SK-N-SH treated with all-trans-retinoic acid at 6 μM for 48 hours (cell line): ENCODE data around the gene MRI1.

Experiments used
- ATAC-seq: fragments of 200-7000 bp; cut with Tn5 transposase; 3 replicates; pipeline ENCODE4 v1.9.1; 2020; ENCODE audit warnings: mild to moderate bottlenecking, moderate library complexity
- ARNTL ChIP-seq: fragments of 450-650 bp; formaldehyde crosslinking; IDR thresholded peaks from 2 replicates; pipeline ENCODE4 v1.5.0; 2020; ENCODE audit warnings: low read depth, mild to moderate bottlenecking, moderate library complexity, borderline replicate concordance
- CSDC2 ChIP-seq: fragments of 250-450 bp; sonication (Bioruptor Pico); IDR thresholded peaks from 2 replicates; pipeline ENCODE4 v1.5.0; 2020; ENCODE audit warnings: mild to moderate bottlenecking, moderate library complexity
- ESRRG ChIP-seq: fragments of 250-450 bp; sonication (Bioruptor Pico); IDR thresholded peaks from 2 replicates; pipeline ENCODE4 v1.6.1; 2021; ENCODE audit warnings: mild to moderate bottlenecking
- GLIS3 ChIP-seq: fragments of 250-450 bp; sonication (Bioruptor Pico); IDR thresholded peaks from 2 replicates; pipeline ENCODE4 v1.5.0; 2020; ENCODE audit warnings: mild to moderate bottlenecking, moderate library complexity
- ISL1 ChIP-seq: fragments of 250-450 bp; sonication (Bioruptor Pico); IDR thresholded peaks from 2 replicates; pipeline ENCODE4 v2.1.2; 2022; ENCODE audit warnings: mild to moderate bottlenecking, moderate library complexity
- OSR1 ChIP-seq: fragments of 250-450 bp; sonication (Bioruptor Pico); IDR thresholded peaks from 2 replicates; pipeline ENCODE4 v1.8.0; 2022; ENCODE audit warnings: moderate library complexity, mild to moderate bottlenecking, inconsistent platforms
- PPARA ChIP-seq: fragments of 250-450 bp; sonication (Bioruptor Pico); IDR thresholded peaks from 2 replicates; pipeline ENCODE4 v1.5.0; 2020; ENCODE audit warnings: mild to moderate bottlenecking, borderline replicate concordance
- SNAI2 ChIP-seq: fragments of 250-450 bp; sonication (Bioruptor Pico); IDR thresholded peaks from 2 replicates; pipeline ENCODE4 v1.5.0; 2020; ENCODE audit warnings: mild to moderate bottlenecking, moderate library complexity
- TCF4 ChIP-seq: fragments of 250-450 bp; sonication (Bioruptor Pico); IDR thresholded peaks from 2 replicates; pipeline ENCODE4 v1.8.0; 2021; ENCODE audit warnings: mild to moderate bottlenecking, moderate library complexity, borderline replicate concordance
- TOX ChIP-seq: fragments of 250-450 bp; sonication (Bioruptor Pico); IDR thresholded peaks from 2 replicates; pipeline ENCODE4 v1.8.0; 2021; ENCODE audit warnings: mild to moderate bottlenecking, moderate library complexity, borderline replicate concordance
- ZC3H10 ChIP-seq: fragments of 250-450 bp; sonication (Bioruptor Pico); IDR thresholded peaks from 2 replicates; pipeline ENCODE4 v1.5.1; 2021; ENCODE audit warnings: mild to moderate bottlenecking, moderate library complexity
- ZFP3 ChIP-seq: fragments of 250-450 bp; sonication (Bioruptor Pico); IDR thresholded peaks from 2 replicates; pipeline ENCODE4 v1.5.0; 2020; ENCODE audit warnings: mild to moderate bottlenecking, moderate library complexity
- ZFP30 ChIP-seq: fragments of 450-650 bp; formaldehyde crosslinking; IDR thresholded peaks from 2 replicates; pipeline ENCODE4 v1.5.0; 2022; ENCODE audit warnings: mild to moderate bottlenecking, moderate library complexity
- ZNF565 ChIP-seq: fragments of 450-650 bp; formaldehyde crosslinking; conservative IDR thresholded peaks from 2 replicates; pipeline ENCODE4 v1.5.0; 2020; ENCODE audit warnings: low read depth, mild to moderate bottlenecking, moderate library complexity
- ZNF70 ChIP-seq: fragments of 450-650 bp; formaldehyde crosslinking; IDR thresholded peaks from 2 replicates; pipeline ENCODE4 v1.5.0; 2020; ENCODE audit warnings: mild to moderate bottlenecking, moderate library complexity
- ZNF8 ChIP-seq: fragments of 450-650 bp; formaldehyde crosslinking; IDR thresholded peaks from 2 replicates; pipeline ENCODE4 v1.5.0; 2020; ENCODE audit warnings: mild to moderate bottlenecking, moderate library complexity
- TF ChIP-seq, protein P1 (sequence below): fragments of 250-450 bp; sonication (Bioruptor Pico); IDR thresholded peaks from 2 replicates; pipeline ENCODE4 v1.8.0; 2021; ENCODE audit warnings: low read depth, mild to moderate bottlenecking, moderate library complexity, borderline replicate concordance
- TF ChIP-seq, protein P2 (sequence below): fragments of 250-450 bp; sonication (Bioruptor Pico); IDR thresholded peaks from 2 replicates; pipeline ENCODE4 v1.5.1; 2020; ENCODE audit warnings: low read depth, mild to moderate bottlenecking, moderate library complexity
- TF ChIP-seq, protein P3 (sequence below): fragments of 250-450 bp; sonication (Bioruptor Pico); IDR thresholded peaks from 2 replicates; pipeline ENCODE4 v1.5.1; 2021; ENCODE audit warnings: mild to moderate bottlenecking, moderate library complexity
- TF ChIP-seq, protein P4 (sequence below): fragments of 250-450 bp; sonication (Bioruptor Pico); IDR thresholded peaks from 2 replicates; pipeline ENCODE4 v1.5.0; 2020; ENCODE audit warnings: mild to moderate bottlenecking, moderate library complexity

Gene MRI1

DNA sequence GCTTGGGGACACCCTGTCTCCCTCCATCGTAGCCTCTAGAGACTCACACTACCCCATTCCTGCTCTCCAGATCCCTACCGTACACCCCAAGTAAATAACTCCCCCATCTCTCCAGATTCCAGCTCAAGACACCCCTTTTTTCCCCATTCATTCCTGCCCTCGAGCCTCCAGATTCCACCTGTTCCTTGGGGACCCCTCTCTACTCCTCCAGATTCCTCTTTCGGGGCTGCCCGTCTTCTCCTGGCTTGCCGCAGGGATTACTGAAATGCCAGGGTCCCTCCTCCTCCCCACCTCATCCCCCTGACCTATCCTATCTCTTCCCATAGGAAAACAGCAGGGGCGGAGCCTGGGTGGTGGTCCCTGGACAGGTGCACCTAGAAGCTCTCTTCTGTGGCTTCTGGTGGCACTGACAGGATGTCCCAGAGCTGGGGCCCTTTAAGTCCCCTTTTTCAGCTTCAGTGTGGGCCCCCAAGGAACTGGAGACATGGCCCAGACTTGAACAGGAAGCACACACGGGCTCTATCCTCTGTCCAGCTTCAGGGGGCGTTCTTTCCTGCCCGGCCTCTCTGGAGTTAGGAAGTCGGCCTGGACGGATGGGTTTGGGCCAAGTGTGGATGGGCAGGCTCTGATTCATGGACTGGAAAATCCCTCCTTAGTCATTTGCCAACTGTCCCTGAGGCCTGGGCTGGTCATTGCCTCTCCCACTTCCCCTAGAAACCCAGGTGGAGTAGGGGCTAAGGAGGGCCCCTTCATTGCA, 32.2 kb downstream of the MRI1 start:
- ATAC-seq, result peak; percentile 65
- no peak for TF ChIP-seq PPARA
- no peak for TF ChIP-seq CSDC2 (CRISPR knock-in tag)
- no peak for TF ChIP-seq ZNF565 (CRISPR knock-in tag)
- TF ChIP-seq GLIS3 (CRISPR knock-in tag), result no peak
- TF ChIP-seq, protein P1, sequence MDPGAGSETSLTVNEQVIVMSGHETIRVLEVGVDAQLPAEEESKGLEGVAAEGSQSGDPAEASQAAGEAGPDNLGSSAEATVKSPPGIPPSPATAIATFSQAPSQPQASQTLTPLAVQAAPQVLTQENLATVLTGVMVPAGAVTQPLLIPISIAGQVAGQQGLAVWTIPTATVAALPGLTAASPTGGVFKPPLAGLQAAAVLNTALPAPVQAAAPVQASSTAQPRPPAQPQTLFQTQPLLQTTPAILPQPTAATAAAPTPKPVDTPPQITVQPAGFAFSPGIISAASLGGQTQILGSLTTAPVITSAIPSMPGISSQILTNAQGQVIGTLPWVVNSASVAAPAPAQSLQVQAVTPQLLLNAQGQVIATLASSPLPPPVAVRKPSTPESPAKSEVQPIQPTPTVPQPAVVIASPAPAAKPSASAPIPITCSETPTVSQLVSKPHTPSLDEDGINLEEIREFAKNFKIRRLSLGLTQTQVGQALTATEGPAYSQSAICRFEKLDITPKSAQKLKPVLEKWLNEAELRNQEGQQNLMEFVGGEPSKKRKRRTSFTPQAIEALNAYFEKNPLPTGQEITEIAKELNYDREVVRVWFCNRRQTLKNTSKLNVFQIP (CRISPR knock-in tag), result no peak
- no peak for TF ChIP-seq ARNTL (CRISPR knock-in tag)
- no peak for TF ChIP-seq ISL1 (CRISPR knock-in tag)
- no peak for TF ChIP-seq OSR1
- TF ChIP-seq, protein P2, sequence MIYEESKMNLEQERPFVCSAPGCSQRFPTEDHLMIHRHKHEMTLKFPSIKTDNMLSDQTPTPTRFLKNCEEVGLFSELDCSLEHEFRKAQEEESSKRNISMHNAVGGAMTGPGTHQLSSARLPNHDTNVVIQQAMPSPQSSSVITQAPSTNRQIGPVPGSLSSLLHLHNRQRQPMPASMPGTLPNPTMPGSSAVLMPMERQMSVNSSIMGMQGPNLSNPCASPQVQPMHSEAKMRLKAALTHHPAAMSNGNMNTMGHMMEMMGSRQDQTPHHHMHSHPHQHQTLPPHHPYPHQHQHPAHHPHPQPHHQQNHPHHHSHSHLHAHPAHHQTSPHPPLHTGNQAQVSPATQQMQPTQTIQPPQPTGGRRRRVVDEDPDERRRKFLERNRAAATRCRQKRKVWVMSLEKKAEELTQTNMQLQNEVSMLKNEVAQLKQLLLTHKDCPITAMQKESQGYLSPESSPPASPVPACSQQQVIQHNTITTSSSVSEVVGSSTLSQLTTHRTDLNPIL (CRISPR knock-in tag), result no peak
- TF ChIP-seq, protein P3, sequence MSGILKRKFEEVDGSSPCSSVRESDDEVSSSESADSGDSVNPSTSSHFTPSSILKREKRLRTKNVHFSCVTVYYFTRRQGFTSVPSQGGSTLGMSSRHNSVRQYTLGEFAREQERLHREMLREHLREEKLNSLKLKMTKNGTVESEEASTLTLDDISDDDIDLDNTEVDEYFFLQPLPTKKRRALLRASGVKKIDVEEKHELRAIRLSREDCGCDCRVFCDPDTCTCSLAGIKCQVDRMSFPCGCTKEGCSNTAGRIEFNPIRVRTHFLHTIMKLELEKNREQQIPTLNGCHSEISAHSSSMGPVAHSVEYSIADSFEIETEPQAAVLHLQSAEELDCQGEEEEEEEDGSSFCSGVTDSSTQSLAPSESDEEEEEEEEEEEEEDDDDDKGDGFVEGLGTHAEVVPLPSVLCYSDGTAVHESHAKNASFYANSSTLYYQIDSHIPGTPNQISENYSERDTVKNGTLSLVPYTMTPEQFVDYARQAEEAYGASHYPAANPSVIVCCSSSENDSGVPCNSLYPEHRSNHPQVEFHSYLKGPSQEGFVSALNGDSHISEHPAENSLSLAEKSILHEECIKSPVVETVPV (CRISPR knock-in tag), result no peak
- TF ChIP-seq, protein P4, sequence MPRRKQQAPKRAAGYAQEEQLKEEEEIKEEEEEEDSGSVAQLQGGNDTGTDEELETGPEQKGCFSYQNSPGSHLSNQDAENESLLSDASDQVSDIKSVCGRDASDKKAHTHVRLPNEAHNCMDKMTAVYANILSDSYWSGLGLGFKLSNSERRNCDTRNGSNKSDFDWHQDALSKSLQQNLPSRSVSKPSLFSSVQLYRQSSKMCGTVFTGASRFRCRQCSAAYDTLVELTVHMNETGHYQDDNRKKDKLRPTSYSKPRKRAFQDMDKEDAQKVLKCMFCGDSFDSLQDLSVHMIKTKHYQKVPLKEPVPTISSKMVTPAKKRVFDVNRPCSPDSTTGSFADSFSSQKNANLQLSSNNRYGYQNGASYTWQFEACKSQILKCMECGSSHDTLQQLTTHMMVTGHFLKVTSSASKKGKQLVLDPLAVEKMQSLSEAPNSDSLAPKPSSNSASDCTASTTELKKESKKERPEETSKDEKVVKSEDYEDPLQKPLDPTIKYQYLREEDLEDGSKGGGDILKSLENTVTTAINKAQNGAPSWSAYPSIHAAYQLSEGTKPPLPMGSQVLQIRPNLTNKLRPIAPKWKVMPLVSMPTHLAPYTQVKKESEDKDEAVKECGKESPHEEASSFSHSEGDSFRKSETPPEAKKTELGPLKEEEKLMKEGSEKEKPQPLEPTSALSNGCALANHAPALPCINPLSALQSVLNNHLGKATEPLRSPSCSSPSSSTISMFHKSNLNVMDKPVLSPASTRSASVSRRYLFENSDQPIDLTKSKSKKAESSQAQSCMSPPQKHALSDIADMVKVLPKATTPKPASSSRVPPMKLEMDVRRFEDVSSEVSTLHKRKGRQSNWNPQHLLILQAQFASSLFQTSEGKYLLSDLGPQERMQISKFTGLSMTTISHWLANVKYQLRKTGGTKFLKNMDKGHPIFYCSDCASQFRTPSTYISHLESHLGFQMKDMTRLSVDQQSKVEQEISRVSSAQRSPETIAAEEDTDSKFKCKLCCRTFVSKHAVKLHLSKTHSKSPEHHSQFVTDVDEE (CRISPR knock-in tag), result no peak
- TF ChIP-seq TOX, result no peak
- TF ChIP-seq SNAI2 (CRISPR knock-in tag), result no peak
- no peak for TF ChIP-seq ZFP3
- TF ChIP-seq ZC3H10 (CRISPR knock-in tag), result no peak
- no peak for TF ChIP-seq ZNF8 (CRISPR knock-in tag)

DNA sequence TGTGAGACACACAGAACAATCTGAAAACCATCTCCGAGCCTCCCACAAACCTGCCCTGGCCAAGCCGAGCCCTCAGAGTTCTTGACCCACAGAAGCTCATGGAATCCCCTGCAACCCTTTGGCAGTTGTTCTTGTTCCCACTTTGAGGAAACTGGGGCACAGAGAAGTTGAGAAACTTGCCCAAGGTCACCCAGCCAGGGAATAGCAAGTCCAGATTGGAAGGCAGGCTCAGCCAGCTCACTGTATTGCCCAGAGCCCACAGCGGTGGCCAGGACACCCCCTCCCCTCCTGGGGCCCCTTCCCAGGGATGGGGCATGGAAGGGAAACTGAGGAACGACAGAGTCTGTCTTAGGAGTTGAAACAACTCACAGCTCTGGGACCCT, 32.7 kb downstream of the MRI1 start:
- TF ChIP-seq ZFP30 (CRISPR knock-in tag) (no peak), ZNF565 (CRISPR knock-in tag) (no peak), GLIS3 (CRISPR knock-in tag) (no peak), ESRRG (CRISPR knock-in tag) (no peak)

DNA sequence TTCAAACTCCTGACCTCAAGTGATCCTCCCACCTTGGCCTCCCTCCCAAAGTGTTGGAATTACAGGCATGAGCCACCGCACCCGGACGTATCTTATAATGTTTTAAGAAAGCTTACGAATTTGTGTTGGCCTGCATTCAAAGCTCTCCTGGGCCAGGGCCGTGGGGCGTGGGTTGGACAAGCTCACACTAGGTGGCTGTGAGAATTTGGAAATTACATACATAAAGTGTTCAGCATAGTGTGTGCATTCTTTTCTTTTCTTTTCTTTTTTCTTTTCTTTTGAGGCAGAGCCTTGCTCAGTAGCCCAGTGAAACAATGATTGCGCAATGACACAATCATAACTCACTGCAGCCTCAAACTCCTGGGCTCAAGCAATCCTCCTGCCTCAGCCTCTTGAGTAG, 33.5 kb downstream of the MRI1 start:
- no peak for ATAC-seq
- TF ChIP-seq ZNF70 (CRISPR knock-in tag), result no peak
- TF ChIP-seq, protein P4 (CRISPR knock-in tag), result no peak
- TF ChIP-seq TCF4 (CRISPR knock-in tag), result no peak
- TF ChIP-seq, protein P1 (CRISPR knock-in tag), result no peak
- no peak for TF ChIP-seq TOX
- TF ChIP-seq, protein P2 (CRISPR knock-in tag), result no peak
- TF ChIP-seq ESRRG (CRISPR knock-in tag), result no peak
- no peak for TF ChIP-seq ISL1 (CRISPR knock-in tag)
- TF ChIP-seq CSDC2 (CRISPR knock-in tag), result no peak
- no peak for TF ChIP-seq PPARA
- TF ChIP-seq, protein P3 (CRISPR knock-in tag), result no peak
- no peak for TF ChIP-seq ZNF565 (CRISPR knock-in tag)

More for the DNA sequence above, 32.7 kb downstream of the MRI1 start:
- ATAC-seq, result no peak
